Mucosa of rectum (tissue), 2 donors: ENCODE measurements around the gene NCK2.

ENCODE experiments used
- H3K27ac ChIP-seq, 2 donors: one replicate each; pipeline ENCODE4 v1.7.0; 2013; ENCODE audit warnings: inconsistent platforms in 2 of 2, low read depth in 2 of 2, low read length in 2 of 2
- H3K27me3 ChIP-seq, 2 donors: one replicate each; pipeline ENCODE4 v1.7.0; 2013; ENCODE audit warnings: low read length in 2 of 2; ENCODE audit not compliant: control insufficient read depth in 2 of 2, insufficient read depth in 2 of 2
- H3K36me3 ChIP-seq, 2 donors: one replicate each; pipeline ENCODE4 v1.7.0; 2013; ENCODE audit warnings: low read length in 2 of 2; ENCODE audit not compliant: control insufficient read depth in 2 of 2, insufficient read depth in 2 of 2
- H3K4me1 ChIP-seq, 2 donors: one replicate each; pipeline ENCODE4 v1.7.0; 2013; ENCODE audit warnings: low read length in 2 of 2, mild to moderate bottlenecking in 1 of 2; ENCODE audit not compliant: control insufficient read depth in 2 of 2, insufficient read depth in 2 of 2
- H3K4me3 ChIP-seq, 2 donors: one replicate each; pipeline ENCODE4 v1.7.0; 2013; ENCODE audit warnings: low read length in 2 of 2
- H3K9ac ChIP-seq, 2 donors: one replicate each; pipeline ENCODE4 v1.7.0; 2013; ENCODE audit warnings: low read length in 2 of 2, low read depth in 1 of 2, mild to moderate bottlenecking in 1 of 2
- H3K9me3 ChIP-seq, 2 donors: one replicate each; pipeline ENCODE4 v1.7.0; 2013; ENCODE audit warnings: low read length in 2 of 2; ENCODE audit not compliant: control insufficient read depth in 2 of 2
- donor health status: healthy.
- donor health status: Normal muscosa, but diverticular disease.

The NCK2 gene

DNA sequence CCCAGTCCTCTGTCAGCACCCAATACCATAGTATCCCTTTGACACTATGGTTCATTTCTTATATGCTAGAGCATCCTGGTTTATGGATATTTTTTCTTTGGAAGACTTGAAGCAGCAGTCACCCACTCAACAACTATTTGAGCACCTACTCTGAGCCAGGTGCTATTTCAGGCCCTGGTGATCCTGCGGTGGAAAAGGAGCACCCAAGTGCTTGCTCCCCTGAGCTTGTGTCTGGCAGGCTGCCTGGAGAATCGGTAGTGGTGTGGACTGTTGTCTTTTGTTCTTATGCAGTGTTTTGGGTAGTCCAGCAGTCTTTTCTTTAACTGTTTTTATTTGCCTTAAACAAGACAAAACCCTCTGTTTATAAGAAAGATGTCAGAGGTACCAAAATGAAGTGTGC is 28.9 kb downstream of the NCK2 start:
- Histone ChIP-seq H3K4me1 (peaks cover 4 to 10% of the 10 kb centered on the region in 2 donors), H3K9me3 (no peaks in the 10 kb centered on the region), H3K4me3 (no peak overlapping the region)

DNA sequence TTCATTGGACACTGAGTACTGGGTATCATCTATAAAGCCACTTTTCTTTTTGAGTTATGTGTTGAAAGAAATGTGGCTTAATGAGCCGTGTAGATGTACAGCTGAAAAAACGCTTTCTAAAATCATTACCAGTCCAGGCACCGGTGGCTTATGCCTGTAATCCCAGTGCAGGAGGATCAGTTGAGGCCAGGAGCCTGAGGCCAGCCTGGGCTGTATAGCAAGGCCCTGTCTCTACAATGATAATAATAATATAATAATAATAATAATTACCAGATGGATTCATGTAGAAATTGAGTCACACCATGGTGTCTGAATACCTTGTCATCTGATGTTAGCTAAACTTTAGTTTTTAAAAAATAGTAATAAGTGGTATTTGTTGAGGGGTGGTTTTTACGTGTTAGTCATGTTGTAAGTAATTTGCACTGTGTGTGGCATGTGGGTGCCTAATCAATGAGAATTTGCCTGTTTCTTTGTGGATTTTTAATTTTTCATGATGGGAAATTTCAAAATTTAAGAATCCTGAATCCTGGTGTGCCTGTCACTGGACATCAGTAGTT is 30.1 kb downstream of the NCK2 start:
- no peaks in the 10 kb centered on the region for H3K9me3 ChIP-seq
- peaks cover 4 to 10% of the 10 kb centered on the region in 2 donors for H3K4me1 ChIP-seq
- H3K36me3 ChIP-seq, result peaks cover 4 to 6% of the 10 kb centered on the region in 2 donors
- H3K4me3 ChIP-seq, result no peak overlapping the region
- H3K27me3 ChIP-seq, result no peaks in the 10 kb centered on the region
- H3K9ac ChIP-seq, result no peak overlapping the region
- H3K27ac ChIP-seq, result no peak overlapping the region

More for the DNA sequence above, 28.9 kb downstream of the NCK2 start:
- Histone ChIP-seq H3K36me3 (peaks cover 4 to 6% of the 10 kb centered on the region in 2 donors), H3K27me3 (no peaks in the 10 kb centered on the region), H3K27ac (no peak overlapping the region), H3K9ac (no peak overlapping the region)

DNA sequence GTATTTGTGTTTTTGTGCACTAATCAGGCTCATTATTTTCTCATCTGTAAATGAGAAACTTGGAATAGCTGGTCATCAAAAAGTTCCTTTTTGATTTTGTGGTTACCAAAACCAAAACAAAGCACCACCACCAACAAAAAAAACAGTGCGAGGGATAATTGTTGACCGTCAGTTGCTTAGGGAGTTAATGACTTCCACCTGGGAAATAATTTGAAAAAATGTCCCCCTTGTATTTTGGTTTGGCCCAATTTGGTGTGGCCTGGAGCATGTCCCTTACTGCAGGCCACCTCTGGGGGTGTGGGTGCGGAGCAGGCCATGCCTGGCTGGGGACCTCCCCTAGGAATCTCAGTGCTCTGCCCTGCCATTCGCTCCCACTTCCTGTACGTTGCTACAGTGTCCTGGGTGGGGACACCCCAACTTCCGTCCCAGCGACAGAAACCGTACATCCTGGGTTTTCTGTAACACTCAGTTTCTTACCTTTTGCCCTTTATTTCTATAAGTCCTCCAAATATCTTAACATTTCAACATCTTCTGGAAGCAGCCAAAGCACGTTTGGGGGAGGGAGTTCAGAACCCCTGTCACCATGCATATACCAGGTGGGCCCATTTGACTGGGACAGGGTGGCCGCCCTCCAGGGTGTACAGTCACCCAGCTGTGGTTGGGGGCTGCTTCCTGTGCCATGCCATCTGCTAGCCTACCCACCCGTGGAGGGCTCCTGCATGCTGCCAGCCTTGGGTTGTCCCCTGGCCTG is 31.3 kb downstream of the NCK2 start:
- Histone ChIP-seq H3K4me3 (no peak overlapping the region), H3K4me1 (peaks cover 10 to 11% of the 10 kb centered on the region in 2 donors), H3K9me3 (no peaks in the 10 kb centered on the region), H3K9ac (no peak overlapping the region), H3K27ac (peak overlapping the region in 1 of 2 donors; percentile 44), H3K36me3 (peaks cover 4 to 6% of the 10 kb centered on the region in 2 donors), H3K27me3 (no peaks in the 10 kb centered on the region)

DNA sequence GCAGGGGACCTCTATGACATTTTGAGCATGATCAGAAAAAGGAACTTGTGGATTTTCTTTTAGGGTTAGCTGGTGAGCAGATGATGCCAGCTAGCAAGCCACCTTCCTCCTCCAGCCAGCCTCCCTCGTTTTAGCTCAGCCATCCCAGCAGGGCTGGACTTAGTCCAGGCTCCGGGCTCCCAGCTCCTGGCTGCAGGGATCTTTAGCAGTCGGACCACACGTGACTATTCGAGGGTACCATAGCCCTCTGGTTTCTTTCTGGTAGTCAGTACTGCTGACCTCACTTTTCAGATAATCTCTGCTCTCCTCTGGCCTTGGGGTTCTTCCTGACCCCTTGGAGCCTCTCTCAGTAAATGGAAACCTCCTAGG is 31.8 kb downstream of the NCK2 start:
- Histone ChIP-seq H3K4me1 (peaks cover 14 to 16% of the 10 kb centered on the region in 2 donors), H3K36me3 (peaks cover 4 to 6% of the 10 kb centered on the region in 2 donors), H3K9me3 (no peaks in the 10 kb centered on the region), H3K27ac (peak overlapping the region in 1 of 2 donors; percentile 44), H3K4me3 (no peak overlapping the region), H3K9ac (no peak overlapping the region), H3K27me3 (no peaks in the 10 kb centered on the region)

DNA sequence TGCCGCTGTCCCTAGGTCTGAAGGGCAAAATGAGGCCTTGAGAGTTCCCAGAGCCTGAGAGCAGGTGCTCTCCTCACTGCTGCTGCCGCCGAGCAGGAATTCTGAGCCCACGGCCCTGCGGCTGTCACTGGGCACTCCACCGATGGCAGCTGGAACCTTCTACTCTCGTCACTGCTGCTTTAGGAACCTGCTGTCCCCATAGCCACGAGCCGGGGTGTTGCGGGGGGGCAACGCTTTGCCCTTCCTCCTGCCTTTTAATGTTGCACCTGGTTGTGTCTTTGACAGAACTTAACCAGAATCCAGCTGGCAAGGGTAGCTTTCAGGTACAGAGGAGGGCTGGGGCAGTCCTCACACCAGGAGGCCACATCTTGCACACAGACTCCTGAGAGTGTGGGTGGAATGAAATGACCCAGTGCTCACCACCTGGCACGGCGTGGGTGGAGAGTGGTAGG is 32.3 kb downstream of the NCK2 start:
- H3K4me1 ChIP-seq, result peaks cover 15 to 16% of the 10 kb centered on the region in 2 donors
- no peak overlapping the region for H3K4me3 ChIP-seq
- peaks cover 4 to 6% of the 10 kb centered on the region in 2 donors for H3K36me3 ChIP-seq
- H3K9ac ChIP-seq, result no peak overlapping the region
- H3K27me3 ChIP-seq, result no peaks in the 10 kb centered on the region
- no peak overlapping the region for H3K27ac ChIP-seq
- no peaks in the 10 kb centered on the region for H3K9me3 ChIP-seq

DNA sequence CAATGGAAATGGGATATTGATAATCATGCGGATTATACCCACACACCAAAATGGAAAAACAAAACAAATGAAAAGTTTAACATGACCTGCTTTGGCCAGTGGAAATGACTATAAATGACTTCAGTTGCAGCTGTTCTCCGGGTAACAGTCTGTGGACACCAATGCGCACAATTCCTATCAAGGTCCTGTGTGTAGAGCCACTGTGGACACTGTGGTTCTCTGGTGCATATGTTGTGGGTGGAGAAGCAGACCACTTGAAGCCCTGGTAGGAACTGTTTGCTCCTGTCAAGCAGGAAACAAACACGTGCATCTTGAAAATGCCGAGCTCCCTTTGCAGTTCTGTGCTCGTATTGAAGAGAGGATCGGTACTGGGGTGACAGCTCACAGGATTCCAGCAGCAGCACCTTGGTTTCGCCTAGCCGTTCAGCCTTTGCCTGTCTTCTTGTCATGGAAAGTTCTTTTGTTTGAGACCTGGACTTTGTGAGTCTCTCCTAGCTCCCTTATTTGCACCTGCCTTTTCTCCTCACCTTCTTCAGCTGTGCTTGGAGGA is 32.9 kb downstream of the NCK2 start:
- no peak overlapping the region for H3K9ac ChIP-seq
- no peaks in the 10 kb centered on the region for H3K9me3 ChIP-seq
- peaks cover 4 to 6% of the 10 kb centered on the region in 2 donors for H3K36me3 ChIP-seq
- peaks cover 15 to 16% of the 10 kb centered on the region in 2 donors for H3K4me1 ChIP-seq
- H3K27me3 ChIP-seq, result no peaks in the 10 kb centered on the region
- H3K27ac ChIP-seq, result no peak overlapping the region
- no peak overlapping the region for H3K4me3 ChIP-seq

DNA sequence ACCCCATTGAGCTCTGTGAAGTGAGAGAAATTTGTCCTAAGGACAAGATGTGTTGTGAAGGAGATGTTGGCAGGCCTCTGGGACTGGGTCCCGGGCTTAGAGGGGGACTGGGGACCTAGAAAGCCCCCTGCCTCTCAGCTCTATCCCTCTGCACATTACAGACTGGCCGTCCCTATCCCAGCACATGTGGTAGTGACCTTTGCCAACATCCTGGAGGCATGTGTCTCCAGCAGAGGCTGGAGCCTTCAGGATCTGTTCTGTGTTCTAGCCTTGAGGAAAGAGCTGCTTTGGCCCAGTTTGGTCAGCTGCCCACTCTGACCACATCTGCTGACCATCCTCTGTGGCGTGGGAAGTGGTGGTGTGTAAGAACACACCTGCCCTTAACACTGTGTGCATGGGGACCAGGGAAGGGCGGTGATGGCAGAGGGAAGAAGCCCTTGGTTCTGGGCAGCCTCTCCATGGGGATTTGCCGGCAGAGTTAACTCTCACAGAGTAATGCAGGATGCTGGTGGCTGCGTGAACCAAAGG is 33.4 kb downstream of the NCK2 start:
- Histone ChIP-seq H3K9ac (no peak overlapping the region), H3K27ac (no peak overlapping the region), H3K27me3 (no peaks in the 10 kb centered on the region), H3K4me1 (peaks cover 15 to 16% of the 10 kb centered on the region in 2 donors), H3K9me3 (no peaks in the 10 kb centered on the region), H3K4me3 (no peak overlapping the region), H3K36me3 (peaks cover 4 to 5% of the 10 kb centered on the region in 2 donors)

DNA sequence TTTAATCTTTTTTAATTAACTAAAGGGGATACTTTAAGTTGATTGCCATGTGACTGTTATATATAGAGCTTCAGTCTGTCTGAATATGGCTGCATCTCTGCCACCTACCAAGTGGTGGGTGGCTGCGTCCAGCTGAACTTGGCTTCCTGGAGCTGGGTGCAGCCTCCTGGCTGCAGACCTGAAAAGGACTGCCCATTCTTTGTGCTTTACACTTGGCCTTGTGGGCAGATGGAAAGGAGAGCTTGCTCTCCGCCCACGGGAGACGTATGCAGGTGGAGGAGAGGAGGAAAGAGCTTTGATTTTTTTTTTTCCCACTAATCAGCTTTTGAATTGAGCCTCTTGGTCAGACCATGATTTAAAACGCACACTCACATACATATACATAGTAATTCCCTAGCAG is 34.7 kb downstream of the NCK2 start:
- H3K27me3 ChIP-seq, result no peaks in the 10 kb centered on the region
- H3K36me3 ChIP-seq, result peaks cover 3 to 4% of the 10 kb centered on the region in 2 donors
- no peak overlapping the region for H3K27ac ChIP-seq
- peaks cover 15 to 16% of the 10 kb centered on the region in 2 donors for H3K4me1 ChIP-seq
- no peak overlapping the region for H3K9ac ChIP-seq
- no peak overlapping the region for H3K4me3 ChIP-seq
- no peaks in the 10 kb centered on the region for H3K9me3 ChIP-seq

DNA sequence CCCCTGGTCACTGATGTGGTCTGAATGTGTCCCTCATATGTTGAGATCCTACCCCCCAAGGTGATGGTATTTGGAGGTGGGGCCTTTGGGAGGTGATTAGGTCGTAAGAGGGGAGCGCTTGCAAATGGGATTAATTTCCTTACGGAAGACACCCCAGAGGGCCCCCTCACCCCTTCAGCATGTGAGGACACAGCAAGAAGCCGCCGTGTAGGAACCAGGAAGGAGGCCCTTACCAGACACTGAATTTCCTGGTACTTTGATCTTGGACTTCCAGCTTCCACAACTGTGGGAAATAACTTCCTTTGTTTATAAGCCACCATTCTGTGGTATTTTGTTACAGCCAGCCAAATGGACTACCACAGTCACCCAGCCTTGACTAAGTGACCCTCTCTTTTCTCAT is 35.9 kb downstream of the NCK2 start:
- Histone ChIP-seq H3K4me1 (peaks cover 15 to 16% of the 10 kb centered on the region in 2 donors), H3K9ac (no peak overlapping the region), H3K4me3 (no peak overlapping the region), H3K27ac (peak overlapping the region in 1 of 2 donors; percentile 66), H3K9me3 (no peaks in the 10 kb centered on the region), H3K36me3 (peaks cover 3 to 4% of the 10 kb centered on the region in 2 donors), H3K27me3 (no peaks in the 10 kb centered on the region)
